ENCODE data around the gene HNRNPLL.

GRCh38 chr2:38613849-38614213 lies 11.1 kb upstream of the HNRNPLL start:
- TF ChIP-seq CTCF (IDR thresholded peaks at IDR 0.05 in 8 of 11, conservative IDR thresholded peaks at IDR 0.05 in 3 of 11) (no peak), POLR2A (IDR thresholded peaks at IDR 0.05) (no peak), POLR2AphosphoS5 (IDR thresholded peaks at IDR 0.05) (no peak)
